SJSA1 (cell line): Measurements from ENCODE around the gene ACAP2. TPM values are rescaled to one million over a fixed set of nuclear protein-coding genes. Genes with fewer than 3 reads are reported as not detected.
"Not testable (repeated sequence)": the region's sequence is repeated elsewhere in the genome, so short reads cannot be mapped to it uniquely, and the experiment has no call there.

ENCODE experiments used
- DNase-seq, 2 experiments: peaks; one replicate each; pipeline ENCODE4 v3.0.0-alpha.2; 2015 to 2020; ENCODE audit warnings: low spot score in 2 of 2, low read depth in 1 of 2
- H3K27ac ChIP-seq: fragments of 250-450 bp; sonication (Bioruptor Pico); 2 replicates; pipeline ENCODE4 v1.5.1; 2020; ENCODE audit warnings: mild to moderate bottlenecking, moderate library complexity
- H3K27me3 ChIP-seq: fragments of 250-450 bp; sonication (Bioruptor Pico); replicated peaks from 2 replicates; pipeline ENCODE4 v1.5.1; 2020; ENCODE audit warnings: mild to moderate bottlenecking, moderate library complexity
- H3K36me3 ChIP-seq: fragments of 250-450 bp; sonication (Bioruptor Pico); 2 replicates; pipeline ENCODE4 v1.5.1; 2020; ENCODE audit warnings: mild to moderate bottlenecking
- H3K4me1 ChIP-seq: fragments of 250-450 bp; sonication (Bioruptor Pico); replicated peaks from 2 replicates; pipeline ENCODE4 v1.6.1; 2021; ENCODE audit warnings: mild to moderate bottlenecking
- H3K4me3 ChIP-seq: fragments of 250-450 bp; sonication (Bioruptor Pico); 2 replicates; pipeline ENCODE4 v1.5.1; 2020; ENCODE audit warnings: mild to moderate bottlenecking
- H3K9me3 ChIP-seq: fragments of 250-450 bp; sonication (Bioruptor Pico); replicated peaks from 2 replicates; pipeline ENCODE4 v1.5.1; 2020; ENCODE audit warnings: mild to moderate bottlenecking
- total RNA-seq: library from RNA; depleted of rRNA; stranded (reverse); fragments of >200 nt; shearing (Covaris generic); gene quantifications from 2 replicates; pipeline ENCODE4 v1.2.3, GENCODE V29; 2014

ACAP2 gene
- total RNA-seq, 1 experiment from 2014 or later, result 39.6 TPM

DNA sequence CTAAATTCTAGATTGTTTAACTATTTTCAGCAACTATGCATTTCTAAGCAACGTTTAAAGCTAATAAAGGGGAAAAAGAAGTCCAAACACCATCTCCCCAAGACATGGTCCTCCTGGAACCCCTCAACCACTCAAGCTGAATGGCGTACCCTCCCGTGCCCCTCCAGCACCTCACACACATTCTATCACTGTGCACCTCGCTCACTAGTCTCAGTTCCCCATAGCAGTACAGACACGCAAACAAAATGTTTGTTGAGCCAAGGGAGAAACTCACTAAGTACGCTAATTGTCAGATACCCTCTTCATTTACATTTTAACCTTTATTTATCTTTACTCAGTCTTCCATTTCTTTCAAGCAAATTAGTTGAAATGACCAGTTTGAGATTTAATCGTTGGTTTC lies 48.8 kb downstream of the ACAP2 start:
- Histone ChIP-seq H3K27ac (no peak overlapping the region), H3K27me3 (no peaks in the 10 kb centered on the region), H3K4me1 (peaks cover 8% of the 10 kb centered on the region; the same call in 1 of the 2 replicates), H3K4me3 (no peak overlapping the region), H3K9me3 (no peaks in the 10 kb centered on the region), H3K36me3 (0 out of 2 replicates have a peak, but pooled peaks cover 5% of the 10 kb centered on the region)
- DNase-seq, result no peak

DNA sequence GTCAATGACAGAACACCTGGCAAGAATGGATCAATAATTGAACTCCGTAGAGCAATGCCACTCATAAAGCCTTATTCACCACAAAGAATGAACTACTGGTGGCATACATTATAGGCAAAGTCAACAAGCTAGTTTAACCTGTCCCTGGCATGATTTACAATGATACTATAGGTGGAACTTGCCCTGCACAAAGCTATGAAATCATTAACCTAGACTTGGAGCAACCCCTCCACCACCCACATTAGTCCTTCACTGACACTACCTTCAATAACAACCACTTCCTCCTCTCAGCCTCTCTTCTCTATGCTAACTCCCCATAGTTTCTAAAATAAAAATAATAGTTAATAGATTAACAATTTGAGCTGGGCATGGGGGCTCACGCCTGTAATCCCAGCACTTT lies 54.4 kb downstream of the ACAP2 start:
- H3K9me3 ChIP-seq, result no peaks in the 10 kb centered on the region
- 0 out of 2 replicates have a peak, but pooled peaks cover 5% of the 10 kb centered on the region for H3K36me3 ChIP-seq
- peaks cover 7% of the 10 kb centered on the region for H3K4me1 ChIP-seq
- no peak overlapping the region for H3K4me3 ChIP-seq
- no peak overlapping the region for H3K27ac ChIP-seq
- H3K27me3 ChIP-seq, result no peaks in the 10 kb centered on the region
- no peak for DNase-seq

DNA sequence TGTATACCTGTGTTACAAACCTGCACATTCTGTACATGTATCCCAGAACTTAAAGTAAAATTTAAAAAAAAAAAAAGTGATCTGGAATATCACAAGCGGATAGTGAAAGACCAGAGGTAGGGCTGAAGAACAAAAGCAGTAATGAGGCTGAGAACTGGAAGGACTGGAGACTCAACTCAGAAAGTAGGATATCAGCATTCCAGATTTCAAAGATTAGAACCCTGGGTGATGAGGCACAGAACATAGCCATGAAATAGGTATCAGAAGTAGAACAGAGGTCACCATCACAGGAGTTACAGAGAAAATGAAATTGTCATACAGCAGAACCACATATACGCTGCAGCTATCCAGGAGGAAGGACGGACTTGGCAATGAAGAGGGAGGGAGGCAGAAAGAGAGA lies 56.1 kb downstream of the ACAP2 start:
- Histone ChIP-seq H3K27me3 (no peaks in the 10 kb centered on the region), H3K36me3 (0 out of 2 replicates have a peak, but pooled peaks cover 4% of the 10 kb centered on the region), H3K4me1 (peaks cover 7% of the 10 kb centered on the region), H3K9me3 (no peaks in the 10 kb centered on the region), H3K27ac (no peak overlapping the region), H3K4me3 (no peak overlapping the region)
- no peak for DNase-seq

DNA sequence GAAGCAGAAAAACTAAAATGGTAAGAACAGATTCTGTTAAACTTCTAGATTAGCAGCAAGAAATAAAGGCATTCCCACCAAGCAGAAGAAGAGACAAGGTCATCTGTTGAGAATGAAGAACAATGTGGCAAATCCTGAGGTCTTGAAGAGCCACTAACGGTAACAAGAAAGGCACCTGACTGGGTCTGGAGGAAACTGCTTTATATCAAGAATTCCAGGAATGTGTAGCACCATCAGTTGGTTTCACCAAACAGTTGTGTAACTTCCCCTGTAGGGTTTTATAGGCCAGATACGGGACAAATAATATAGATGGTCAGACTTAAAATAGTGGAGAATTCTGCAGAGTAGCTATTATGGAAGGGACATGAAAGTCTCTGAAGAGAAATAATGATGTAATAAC lies 57.3 kb downstream of the ACAP2 start:
- Histone ChIP-seq H3K9me3 (no peaks in the 10 kb centered on the region), H3K27ac (no peak overlapping the region), H3K4me3 (no peak overlapping the region), H3K36me3 (0 out of 2 replicates have a peak, but pooled peaks cover 3% of the 10 kb centered on the region), H3K4me1 (peaks cover 7% of the 10 kb centered on the region), H3K27me3 (no peaks in the 10 kb centered on the region)
- DNase-seq, result no peak

DNA sequence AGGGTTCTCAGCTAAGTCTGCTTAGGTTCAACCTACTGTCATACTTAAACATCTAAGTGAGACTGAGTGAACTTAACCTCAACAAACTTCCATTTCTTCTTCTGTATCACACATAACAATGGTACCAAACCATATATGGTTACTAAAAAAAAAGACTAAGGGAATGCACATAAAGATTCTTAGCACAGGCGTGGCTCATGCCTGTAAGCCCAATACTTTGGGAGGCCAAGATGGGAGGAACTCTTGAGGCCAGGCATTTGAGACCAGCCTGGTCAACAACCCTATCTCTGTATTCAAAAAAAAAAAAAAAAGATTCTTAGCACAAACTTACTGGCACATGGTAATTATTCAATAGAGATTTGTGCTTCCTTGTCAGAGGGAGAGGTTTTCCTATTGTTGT lies 57.9 kb downstream of the ACAP2 start:
- H3K27ac ChIP-seq, result no peak overlapping the region
- H3K27me3 ChIP-seq, result no peaks in the 10 kb centered on the region
- H3K4me1 ChIP-seq, result peaks cover 7% of the 10 kb centered on the region
- H3K9me3 ChIP-seq, result no peaks in the 10 kb centered on the region
- 0 out of 2 replicates have a peak, but pooled peaks cover 3% of the 10 kb centered on the region for H3K36me3 ChIP-seq
- no peak overlapping the region for H3K4me3 ChIP-seq
- no peak for DNase-seq

DNA sequence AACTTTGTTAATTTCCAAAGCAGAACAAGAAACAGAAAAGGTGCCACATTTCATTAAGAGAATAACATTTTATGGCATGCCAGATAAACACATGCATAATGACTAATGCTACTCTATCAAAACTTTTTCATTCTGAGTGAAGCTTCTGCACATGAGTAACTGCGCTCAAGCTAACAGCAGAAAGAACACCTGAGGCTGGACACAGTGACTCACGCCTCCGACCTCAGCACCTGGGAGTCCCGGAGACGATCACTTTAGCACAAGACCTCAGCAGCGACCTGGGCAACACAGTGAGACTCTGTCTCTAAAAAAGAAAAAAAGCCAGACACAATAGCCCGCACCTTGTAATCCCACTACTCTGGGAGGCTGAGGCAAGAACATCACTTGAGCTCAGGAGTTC lies 70.6 kb downstream of the ACAP2 start:
- H3K27me3 ChIP-seq, result no peaks in the 10 kb centered on the region
- H3K9me3 ChIP-seq, result no peaks in the 10 kb centered on the region
- H3K4me3 ChIP-seq, result no peak overlapping the region
- H3K4me1 ChIP-seq, result no peaks in the 10 kb centered on the region
- peaks cover 5% of the 10 kb centered on the region for H3K36me3 ChIP-seq
- DNase-seq, result no peak
- no peak overlapping the region for H3K27ac ChIP-seq

DNA sequence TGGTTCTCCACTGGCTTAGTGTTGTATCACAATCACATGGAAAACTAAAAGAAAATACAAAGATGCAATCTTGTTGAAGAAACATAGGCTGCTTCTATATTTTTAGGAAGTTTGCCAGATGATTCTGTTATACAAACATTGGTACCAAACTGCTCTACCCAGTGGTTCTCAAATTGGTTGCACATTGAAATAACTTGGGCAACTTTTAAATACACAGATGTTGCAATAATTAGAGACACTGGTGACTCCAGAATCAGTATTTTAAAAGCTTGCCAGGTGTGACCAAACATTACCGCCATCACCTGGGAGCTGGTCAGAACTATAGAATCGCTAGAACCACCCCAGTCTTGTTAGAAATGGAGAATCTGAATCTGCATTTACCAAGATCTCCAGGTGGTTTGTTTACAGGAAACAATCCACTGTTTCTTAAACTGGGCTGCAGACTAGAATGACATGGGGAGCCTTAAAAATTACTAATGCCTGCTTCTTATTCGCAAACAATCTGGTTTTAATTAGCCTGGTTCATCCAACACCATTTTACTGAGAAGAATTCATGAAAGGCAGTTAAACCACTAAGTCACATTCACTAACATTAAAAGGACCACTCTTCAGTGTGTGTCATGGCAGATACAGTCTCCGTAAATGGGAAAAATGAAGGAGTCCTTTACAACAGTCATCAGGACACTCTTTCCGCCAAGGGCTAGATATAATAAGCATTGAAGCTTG lies 76.5 kb downstream of the ACAP2 start:
- no peak overlapping the region for H3K27ac ChIP-seq
- no peak overlapping the region for H3K4me3 ChIP-seq
- H3K4me1 ChIP-seq, result no peaks in the 10 kb centered on the region
- no peaks in the 10 kb centered on the region for H3K9me3 ChIP-seq
- H3K27me3 ChIP-seq, result no peaks in the 10 kb centered on the region
- H3K36me3 ChIP-seq, result peaks cover 5% of the 10 kb centered on the region
- DNase-seq, result no peak

DNA sequence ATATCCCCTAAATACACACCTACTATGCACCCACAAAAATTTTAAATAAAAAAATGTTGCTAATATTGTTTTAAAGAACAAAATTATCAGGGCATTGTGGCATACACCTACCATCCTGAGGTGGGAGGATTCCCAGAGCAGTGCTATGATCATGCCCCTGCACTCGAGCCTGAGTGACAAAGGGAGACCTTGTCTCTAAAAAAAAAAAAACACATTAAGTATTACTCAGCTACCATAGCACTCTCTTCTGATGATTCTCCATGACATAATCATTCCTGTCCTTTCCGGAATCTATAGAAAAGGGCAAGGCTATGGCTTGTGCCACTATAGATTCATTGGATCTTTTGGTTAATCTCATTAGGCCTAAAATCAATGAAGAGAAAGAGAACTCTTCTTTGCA lies 77.4 kb downstream of the ACAP2 start:
- Histone ChIP-seq H3K4me3 (no peak overlapping the region), H3K36me3 (peaks cover 5% of the 10 kb centered on the region), H3K27me3 (no peaks in the 10 kb centered on the region), H3K9me3 (no peaks in the 10 kb centered on the region), H3K4me1 (no peaks in the 10 kb centered on the region), H3K27ac (no peak overlapping the region)
- DNase-seq, result no peak

DNA sequence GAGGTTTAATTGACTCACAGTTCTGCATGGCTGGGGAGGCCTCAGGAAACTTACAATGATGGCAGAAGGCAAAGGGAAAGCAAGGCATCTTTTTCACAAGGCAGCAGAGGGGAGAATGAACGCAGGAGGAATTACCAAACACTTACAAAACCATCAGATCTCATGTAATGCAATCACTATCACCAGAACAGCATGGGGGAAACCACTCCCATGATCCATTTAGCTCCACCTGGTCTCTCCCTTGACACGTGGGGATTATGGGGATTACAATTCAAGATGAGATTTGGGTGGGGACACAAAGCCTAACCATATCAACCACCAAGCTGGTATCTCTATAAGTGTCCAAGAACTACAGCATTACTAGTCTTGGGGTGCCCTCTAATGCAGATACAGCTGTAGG lies 85.0 kb downstream of the ACAP2 start:
- not testable (repeated sequence) for DNase-seq, H3K27me3 ChIP-seq, H3K4me1 ChIP-seq, H3K9me3 ChIP-seq, H3K27ac ChIP-seq, H3K36me3 ChIP-seq, H3K4me3 ChIP-seq

DNA sequence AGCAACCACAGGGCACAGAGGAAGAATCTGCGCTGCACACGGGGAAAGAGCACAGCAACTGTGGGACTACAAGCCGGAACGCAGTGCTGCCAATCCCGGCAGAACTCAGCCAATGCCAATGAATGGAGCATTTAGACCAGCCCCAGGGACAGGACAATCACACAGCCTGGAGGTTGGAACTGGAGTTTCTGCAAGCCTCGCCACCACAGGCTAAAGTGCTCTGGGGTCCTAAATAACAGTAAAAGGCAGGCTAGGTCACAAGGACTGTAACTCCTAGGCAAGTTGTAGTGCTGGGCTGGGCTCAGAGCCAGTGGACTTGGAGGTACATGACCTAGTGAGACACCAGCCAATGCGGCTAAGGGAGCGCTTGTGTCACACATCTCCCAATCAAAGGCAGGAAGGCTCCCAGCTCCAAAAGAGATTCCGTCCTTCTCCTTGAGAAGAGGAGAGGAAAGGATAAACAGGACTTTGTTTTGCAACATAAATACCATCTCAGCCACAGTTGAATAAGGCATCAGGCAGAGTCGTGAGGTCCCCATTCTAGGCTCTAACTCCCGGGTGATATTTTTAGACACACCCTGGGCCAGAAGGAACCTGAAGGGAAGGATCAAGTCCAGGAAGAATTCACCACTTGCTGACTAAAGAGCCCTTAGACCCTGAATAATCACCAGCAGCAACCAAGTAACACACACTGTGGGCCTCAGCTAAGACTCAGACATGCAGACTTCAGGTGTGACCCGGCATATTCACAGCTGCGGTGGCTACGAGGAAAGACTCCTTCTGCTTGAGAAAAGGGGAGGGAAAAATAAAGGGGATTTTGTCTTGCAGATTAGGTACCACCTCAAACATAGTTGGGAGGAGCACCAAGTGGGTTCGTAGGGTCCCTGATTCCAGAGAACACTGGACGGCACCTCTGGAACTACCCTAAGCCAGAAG lies 86.4 kb downstream of the ACAP2 start:
- H3K36me3 ChIP-seq, result peaks cover 8% of the 10 kb centered on the region; the same call in 1 of the 2 replicates
- H3K4me1 ChIP-seq, result peaks cover 6% of the 10 kb centered on the region; the same call in 1 of the 2 replicates
- H3K27ac ChIP-seq, result no peak overlapping the region
- no peak for DNase-seq
- H3K9me3 ChIP-seq, result no peaks in the 10 kb centered on the region
- no peak overlapping the region for H3K4me3 ChIP-seq
- H3K27me3 ChIP-seq, result no peaks in the 10 kb centered on the region

DNA sequence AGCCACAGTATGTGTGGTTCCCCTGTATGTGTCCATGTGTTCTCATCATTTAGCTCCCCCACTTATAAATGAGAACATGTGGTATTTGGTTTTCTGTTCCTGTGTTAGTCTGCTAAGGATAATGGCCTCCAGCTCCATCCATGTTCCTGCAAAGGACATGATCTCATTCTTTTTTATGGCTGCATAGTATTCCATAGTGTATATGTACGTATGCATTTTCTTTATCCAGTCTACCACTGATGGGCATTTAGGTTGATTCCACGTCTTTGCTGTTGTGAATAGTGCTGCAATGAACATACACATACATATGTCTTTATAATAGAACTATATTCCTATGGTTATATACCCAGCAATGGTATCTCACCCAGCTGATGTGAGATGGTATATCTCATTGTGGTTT lies 88.8 kb downstream of the ACAP2 start:
- not testable (repeated sequence) for H3K9me3 ChIP-seq, H3K4me1 ChIP-seq, DNase-seq, H3K36me3 ChIP-seq, H3K4me3 ChIP-seq, H3K27me3 ChIP-seq
- H3K27ac ChIP-seq, result peak overlapping the region; percentile 20; the same call in 1 of the 2 replicates

DNA sequence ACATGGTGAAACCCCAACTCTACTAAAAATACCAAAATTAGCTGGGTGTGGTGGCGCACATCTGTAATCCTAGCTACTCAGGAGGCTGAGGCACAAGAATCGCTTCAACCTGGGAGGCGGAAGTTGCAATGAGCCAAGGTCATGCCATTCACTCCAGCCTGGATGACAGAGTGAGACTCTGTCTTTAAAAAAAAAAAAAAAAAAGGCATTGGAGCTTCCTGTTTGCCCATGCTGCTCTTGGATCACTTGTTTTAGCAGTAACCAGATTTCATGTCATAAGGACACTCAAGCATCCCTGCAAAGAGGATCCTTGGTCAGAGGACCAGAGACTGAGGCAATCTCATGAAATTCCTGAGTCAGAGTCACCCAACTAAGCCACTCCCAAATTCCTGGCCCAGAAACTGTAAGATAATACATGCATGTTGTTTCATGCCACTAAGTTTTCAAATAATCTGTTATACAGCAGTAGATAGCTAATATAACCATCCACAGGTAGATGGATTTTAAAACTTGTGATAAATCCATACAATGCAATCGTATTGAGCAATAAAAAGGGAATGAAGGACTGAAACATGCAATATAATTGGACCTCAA lies 89.8 kb downstream of the ACAP2 start:
- Histone ChIP-seq H3K4me3 (no peak overlapping the region), H3K9me3 (no peaks in the 10 kb centered on the region), H3K27ac (peak overlapping the region; percentile 20; the same call in 1 of the 2 replicates), H3K4me1 (peaks cover 6% of the 10 kb centered on the region; the same call in 1 of the 2 replicates), H3K36me3 (peaks cover 8% of the 10 kb centered on the region; the same call in 1 of the 2 replicates), H3K27me3 (no peaks in the 10 kb centered on the region)
- DNase-seq, result peak in 1 of 2 experiments; percentile 20

DNA sequence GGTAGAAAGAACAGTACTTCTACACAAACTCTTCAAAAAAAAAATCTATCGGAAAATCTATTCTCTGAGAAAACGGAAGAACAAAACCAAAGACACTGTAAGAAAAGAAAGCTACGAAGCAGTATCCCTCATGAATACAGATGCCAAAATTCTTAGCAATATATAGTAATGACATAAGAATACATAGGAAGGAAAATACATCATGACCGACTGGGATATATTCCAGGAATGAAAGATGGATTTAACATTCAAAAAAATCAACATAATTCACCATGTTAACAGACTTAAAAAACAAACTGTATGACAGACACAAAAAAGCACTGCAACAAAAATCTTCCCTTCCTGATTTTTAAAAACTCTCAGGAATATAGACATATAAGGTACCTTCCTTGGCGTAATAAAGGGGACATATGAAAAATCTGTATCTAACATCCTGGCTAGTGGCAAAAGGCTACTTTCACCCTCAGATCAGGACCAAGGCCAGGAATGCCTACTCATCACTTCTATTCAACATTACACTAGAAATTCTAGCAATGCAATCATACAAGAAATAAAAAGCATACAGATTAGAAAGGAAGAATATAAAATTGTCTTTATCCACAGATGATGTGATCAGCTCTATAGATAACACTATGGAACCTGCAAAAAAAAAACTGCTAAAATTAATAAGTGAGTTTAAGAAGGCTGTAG lies 94.2 kb downstream of the ACAP2 start:
- Histone ChIP-seq H3K27me3 (no peaks in the 10 kb centered on the region), H3K4me1 (peaks cover 6% of the 10 kb centered on the region; the same call in 1 of the 2 replicates), H3K4me3 (no peak overlapping the region), H3K27ac (no peak overlapping the region), H3K9me3 (no peaks in the 10 kb centered on the region), H3K36me3 (no peaks in the 10 kb centered on the region)
- no peak for DNase-seq
